Mononuclear cell (primary cell): ENCODE data around the gene JAML. TPM values are rescaled to one million over a fixed set of nuclear protein-coding genes. Genes with fewer than 3 reads are reported as not detected.

Source experiments
- H3K27me3 ChIP-seq: 2 replicates; pipeline ENCODE4 v1.6.0; 2011; ENCODE audit warnings: low read length, control low read depth; ENCODE audit not compliant: insufficient read depth
- H3K4me1 ChIP-seq: 2 replicates; pipeline ENCODE4 v1.5.1; 2011; ENCODE audit warnings: mild to moderate bottlenecking, low read length, control low read depth; ENCODE audit not compliant: insufficient read depth
- H3K4me3 ChIP-seq: 2 replicates; pipeline ENCODE4 v1.5.1; 2011; ENCODE audit warnings: mild to moderate bottlenecking, low read length, moderate library complexity
- H3K9me3 ChIP-seq: 2 replicates; pipeline ENCODE4 v1.5.1; 2011; ENCODE audit warnings: low read depth, mild to moderate bottlenecking, control low read depth, low read length
- total RNA-seq: library from RNA; depleted of rRNA; stranded (reverse); fragments of >200 nt; gene quantifications from one replicate; pipeline ENCODE4 v1.2.3, GENCODE V29; 2012

The JAML gene
- total RNA-seq, 1 donor = 90.4 TPM

DNA sequence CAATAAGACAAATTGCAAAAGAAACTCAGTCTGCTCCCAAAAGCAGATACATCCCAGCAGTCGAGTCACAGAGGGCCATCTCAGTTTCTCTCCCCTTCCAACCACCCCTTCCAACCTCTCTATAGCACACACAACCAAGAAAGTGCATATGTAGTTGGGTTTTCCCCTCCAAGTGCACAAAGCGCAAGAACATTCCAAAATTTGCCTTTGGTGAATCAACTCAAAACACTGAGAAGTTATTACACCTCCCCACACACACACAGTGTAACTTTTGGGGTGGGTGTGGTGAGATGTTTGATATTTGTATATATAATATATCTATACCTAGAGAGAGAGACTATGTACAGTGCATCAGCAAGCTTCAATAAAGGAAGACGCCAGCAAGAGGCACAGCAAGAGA, 62.0 kb downstream of the JAML start:
- H3K4me1 ChIP-seq = no peaks in the 10 kb centered on the region
- no peak overlapping the region for H3K4me3 ChIP-seq
- H3K27me3 ChIP-seq = peaks cover 2% of the 10 kb centered on the region
- H3K9me3 ChIP-seq = no peaks in the 10 kb centered on the region

DNA sequence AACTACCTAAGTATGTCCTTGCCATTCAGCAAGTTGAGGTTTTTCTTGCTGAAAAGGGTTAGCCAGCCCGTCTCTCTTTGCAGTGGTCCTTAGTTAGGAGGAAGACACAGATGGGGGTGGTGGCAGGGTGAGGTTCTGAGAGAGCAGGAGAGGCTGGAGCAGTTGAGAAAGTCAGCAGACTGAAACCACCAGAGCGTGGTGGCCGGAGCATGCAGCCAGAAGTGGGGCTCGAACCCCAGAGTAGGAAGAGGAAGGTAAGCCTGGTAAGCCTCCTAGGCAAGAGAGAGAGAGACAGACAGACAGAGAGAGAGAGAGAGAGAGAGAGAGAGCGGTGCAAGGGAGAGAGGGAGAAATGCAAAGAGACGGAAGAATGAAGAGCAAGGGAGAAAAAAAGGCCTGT, 63.0 kb downstream of the JAML start:
- no peaks in the 10 kb centered on the region for H3K9me3 ChIP-seq
- H3K4me3 ChIP-seq = no peak overlapping the region
- H3K27me3 ChIP-seq = peaks cover 8% of the 10 kb centered on the region
- H3K4me1 ChIP-seq = peaks cover under 1% of the 10 kb centered on the region

DNA sequence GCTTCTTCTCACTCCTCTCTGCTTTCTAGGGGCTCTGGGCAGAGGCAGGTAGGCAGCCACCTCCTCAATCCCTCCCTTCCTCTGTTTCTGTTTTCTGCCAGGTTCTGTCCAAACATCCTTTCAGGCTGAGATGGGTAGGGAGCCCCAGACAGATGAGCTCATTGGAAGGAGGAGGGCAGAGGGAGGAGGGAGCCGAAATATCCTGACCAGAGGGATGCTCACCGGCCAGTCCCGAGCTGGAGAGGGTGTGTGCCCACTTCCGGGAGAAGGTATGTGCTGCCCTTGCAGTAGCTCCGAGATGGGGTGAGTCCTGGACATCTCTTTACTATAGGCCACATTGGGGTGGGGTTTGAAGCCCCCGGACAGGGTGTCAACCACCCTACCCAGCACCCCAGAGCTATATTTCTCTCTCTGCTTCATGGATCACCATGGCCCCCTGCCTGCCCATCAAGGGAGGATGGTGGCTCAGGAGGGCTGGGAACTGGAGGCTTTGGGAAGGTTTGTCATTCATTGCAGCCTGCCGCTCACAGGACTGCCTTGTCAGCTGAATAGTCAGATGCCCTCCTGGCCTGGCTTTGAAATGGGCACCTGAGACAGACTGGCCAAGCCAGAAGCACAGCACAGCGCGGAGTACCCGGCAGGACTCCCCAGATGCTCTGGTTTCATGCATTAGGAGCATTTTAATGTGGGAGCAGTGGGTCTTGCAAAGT, 67.5 kb downstream of the JAML start:
- no peak overlapping the region for H3K4me3 ChIP-seq
- peaks cover 48% of the 10 kb centered on the region for H3K27me3 ChIP-seq
- no peaks in the 10 kb centered on the region for H3K9me3 ChIP-seq
- H3K4me1 ChIP-seq = peaks cover 13% of the 10 kb centered on the region

DNA sequence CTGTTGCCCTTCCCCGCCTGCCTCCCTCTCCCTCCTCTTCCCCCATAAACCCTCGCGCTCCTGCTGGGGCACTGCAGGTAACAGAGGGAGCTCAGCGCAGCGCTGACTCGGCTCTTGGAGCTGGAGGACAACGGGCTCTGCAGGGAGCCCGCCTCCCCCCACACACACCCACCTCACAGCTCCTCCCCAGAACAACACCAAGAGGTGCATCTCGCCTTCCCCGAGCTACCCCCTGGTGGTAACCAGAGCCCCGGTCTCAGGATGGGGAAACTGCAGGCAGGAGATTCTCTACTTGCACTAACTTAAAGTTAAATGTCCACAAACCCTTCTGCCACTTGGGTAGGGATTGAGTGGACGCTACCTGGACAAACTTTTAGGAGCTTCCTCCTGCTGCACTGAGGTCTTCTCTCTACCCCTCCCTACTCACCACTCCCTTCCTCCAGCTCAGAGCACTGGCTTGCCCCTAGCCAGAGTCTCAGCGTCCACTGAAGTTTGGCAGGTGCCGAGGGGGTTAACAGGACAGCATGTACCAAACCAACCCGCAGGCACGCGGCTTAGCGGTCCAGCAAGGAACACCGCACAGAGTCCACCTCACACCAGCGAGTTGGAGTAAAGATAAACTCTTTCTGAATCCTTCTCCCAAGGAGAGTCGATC, 68.2 kb downstream of the JAML start:
- Histone ChIP-seq H3K4me1 (peaks cover 15% of the 10 kb centered on the region), H3K9me3 (no peaks in the 10 kb centered on the region), H3K4me3 (no peak overlapping the region), H3K27me3 (peaks cover 55% of the 10 kb centered on the region)

DNA sequence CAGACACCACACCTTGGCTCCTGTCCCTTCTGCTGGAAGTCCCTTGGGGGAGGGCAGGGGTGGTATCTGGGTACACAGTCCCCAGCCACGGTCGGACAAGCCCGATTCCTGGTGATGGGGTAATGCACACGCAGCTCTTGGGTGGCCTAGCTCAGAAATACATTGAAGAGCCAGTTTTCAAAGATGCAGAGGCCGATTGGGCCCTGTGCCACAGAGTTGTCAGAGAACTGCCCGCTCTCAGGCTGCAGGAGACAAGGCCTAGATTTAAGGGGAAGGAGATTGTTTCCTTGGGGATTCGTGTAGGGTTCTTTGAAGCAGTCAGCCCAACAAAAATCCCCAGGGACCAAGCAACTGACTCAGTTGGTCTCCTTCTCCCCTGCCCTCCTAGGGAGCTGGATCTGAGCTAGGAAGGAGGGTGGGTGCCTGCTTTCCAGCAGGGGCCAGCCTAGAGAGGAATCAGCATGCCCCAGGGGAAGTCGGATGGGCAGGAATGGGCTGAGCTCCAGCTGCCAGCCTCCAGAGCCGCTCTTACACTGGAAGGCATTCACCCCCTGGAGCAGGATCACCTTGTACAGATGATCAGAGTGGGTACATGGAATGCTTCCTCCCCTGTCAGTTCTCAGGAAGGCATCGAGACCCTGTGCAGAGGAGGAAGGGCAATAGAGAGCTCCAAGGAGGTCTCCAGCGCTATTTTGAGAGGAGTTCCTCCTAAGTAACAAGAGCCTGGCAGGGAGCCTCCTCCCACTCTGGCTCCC, 68.9 kb downstream of the JAML start:
- peaks cover 15% of the 10 kb centered on the region for H3K4me1 ChIP-seq
- peaks cover 62% of the 10 kb centered on the region for H3K27me3 ChIP-seq
- H3K4me3 ChIP-seq = no peak overlapping the region
- H3K9me3 ChIP-seq = no peaks in the 10 kb centered on the region

DNA sequence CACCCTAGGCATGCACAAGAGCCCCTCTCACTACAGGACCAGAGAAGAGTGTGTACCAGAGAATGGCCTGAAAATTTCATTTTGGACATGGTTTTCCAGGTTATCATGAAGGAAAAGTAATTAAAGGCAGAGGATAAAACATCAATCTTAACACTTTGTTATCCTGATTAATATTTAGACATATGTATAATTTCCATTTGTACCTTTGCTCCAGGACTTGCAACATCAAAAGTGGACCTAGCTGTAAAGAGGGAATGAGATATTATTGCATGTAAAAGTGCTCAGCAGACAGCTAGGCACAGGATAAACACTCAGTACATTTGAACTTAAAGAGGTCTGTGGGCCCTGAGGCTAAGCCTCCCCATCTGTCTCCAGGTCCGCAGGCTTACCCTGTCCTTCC, 70.2 kb downstream of the JAML start:
- peaks cover 15% of the 10 kb centered on the region for H3K4me1 ChIP-seq
- no peaks in the 10 kb centered on the region for H3K9me3 ChIP-seq
- H3K4me3 ChIP-seq = no peak overlapping the region
- peaks cover 67% of the 10 kb centered on the region for H3K27me3 ChIP-seq

DNA sequence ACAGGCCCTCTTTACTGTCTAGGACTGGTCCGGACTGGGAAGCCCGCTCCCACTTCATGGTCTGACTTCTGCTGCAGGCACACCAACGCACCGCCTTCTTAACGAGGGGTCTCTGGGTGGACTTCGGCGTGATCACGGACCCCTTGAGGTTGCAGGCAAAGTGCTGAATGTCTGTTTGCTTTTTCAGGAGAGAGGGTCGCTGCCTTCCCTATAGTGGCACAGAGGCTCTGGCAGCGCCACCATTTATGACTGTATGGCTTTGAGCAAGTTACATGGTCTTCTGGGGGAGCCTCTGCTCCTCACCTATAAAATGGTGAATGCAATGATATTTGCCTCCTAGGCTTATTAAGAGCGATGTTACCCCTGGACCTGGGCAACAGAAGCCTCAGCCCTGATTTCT, 70.8 kb downstream of the JAML start:
- peaks cover 66% of the 10 kb centered on the region for H3K27me3 ChIP-seq
- H3K4me3 ChIP-seq = no peak overlapping the region

DNA sequence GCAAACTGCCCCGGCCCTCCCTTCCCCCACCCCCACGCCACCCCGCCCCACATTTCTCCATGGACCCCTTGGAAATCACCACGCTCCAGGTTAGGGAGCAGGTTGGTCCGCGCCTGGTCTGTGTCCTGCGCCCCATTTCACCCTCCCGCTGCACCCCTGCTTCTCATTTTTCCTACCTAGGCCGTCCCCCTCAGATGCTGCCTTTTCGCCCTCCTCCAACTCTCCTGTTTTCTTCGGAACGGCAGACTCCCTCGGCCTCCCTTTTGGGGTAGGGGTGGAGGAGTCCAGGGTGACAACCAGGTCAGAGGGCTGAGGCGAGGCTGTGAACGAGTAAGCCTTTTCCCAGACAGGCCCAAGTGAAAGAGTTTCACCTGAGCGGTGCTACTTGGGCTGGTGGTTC, 71.3 kb downstream of the JAML start:
- H3K4me3 ChIP-seq = no peak overlapping the region
- H3K27me3 ChIP-seq = peaks cover 65% of the 10 kb centered on the region
- H3K4me1 ChIP-seq = peaks cover 15% of the 10 kb centered on the region
- no peaks in the 10 kb centered on the region for H3K9me3 ChIP-seq

More for the DNA sequence above, 70.8 kb downstream of the JAML start:
- peaks cover 15% of the 10 kb centered on the region for H3K4me1 ChIP-seq
- no peaks in the 10 kb centered on the region for H3K9me3 ChIP-seq

DNA sequence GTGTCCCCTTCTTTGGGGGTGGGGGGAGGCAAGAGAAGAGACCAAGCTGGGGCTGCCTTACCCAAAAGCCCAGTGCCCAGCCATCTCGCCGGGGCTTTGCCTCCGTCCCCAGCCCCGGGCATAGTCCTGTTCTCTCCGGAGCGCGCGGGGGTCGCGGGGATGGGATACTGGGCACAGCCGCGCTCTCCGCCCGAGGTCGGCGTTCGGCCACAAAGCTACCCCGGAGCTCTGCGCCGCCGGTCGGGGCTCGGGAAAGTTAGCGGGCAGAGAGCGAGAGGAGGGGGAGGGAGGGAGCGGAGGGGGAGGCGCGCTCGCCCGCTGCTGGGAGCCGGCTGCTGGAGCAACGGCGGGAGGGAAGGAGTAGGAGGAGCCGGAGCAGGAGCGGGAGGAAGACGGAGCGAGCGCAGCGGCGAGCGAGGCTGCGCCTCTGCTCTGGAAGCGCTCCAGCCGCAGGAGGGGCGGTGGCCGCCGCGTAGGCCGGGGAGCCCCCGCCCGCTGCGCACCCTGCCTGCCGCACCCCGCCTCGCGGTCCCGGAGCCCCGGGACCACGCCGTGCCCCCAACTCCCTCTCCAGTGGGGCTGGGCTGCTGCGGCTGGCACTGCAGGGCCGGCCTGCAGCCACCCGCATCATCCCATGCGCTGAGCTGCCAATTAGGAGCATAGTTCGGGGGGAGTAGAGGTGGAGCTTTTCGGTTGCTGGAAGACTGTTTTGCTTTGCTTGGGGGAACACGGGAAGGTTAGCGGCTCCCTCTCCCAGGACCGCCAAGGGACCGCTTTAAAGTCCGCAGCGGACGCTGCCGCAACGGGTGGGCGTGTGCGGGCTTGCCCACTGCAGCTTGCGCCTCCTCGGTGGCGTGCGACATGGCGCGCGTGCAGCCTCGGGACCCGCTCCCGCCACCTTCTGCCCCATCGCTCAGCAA, 72.0 kb downstream of the JAML start, which contains the start of gene SCN4B:
Gene SCN4B (minus strand): TSS at position 272 of the 920 bp plus-strand sequence. CDS start 150 bp downstream, at position 122.
- Histone ChIP-seq H3K4me3 (no peak within 1 kb of the TSS), H3K4me1 (peaks cover 15% of the 10 kb centered on the region), H3K9me3 (no peaks in the 10 kb centered on the region), H3K27me3 (peaks cover 65% of the 10 kb centered on the region)

DNA sequence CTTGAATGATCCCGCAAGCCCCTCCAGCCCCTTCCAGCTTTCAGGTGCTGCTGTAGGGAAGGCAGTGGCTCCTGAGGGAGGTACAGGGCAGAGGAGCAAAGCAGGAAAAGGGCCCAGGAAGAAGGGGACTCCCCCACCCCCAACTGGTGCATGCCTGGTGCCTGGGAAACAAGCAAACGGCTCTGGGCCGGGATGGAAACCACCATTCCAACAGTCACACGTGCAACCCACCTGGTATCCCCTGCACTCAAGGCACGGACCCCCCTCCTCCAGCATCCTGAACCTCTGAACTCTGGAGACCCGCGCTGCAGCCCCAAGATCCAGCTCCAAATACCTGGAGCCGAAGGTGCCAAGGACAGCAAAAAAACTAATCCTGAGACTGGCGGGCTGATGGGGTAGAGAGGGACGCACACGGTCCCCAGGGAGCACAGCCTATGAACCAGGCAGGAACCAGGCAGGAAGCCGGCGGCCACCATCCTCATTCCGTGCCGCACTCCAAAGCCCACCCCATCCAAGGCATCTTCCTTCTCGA, 72.7 kb downstream of the JAML start:
- no peaks in the 10 kb centered on the region for H3K9me3 ChIP-seq
- H3K27me3 ChIP-seq = peaks cover 62% of the 10 kb centered on the region
- no peak overlapping the region for H3K4me3 ChIP-seq
- peaks cover 15% of the 10 kb centered on the region for H3K4me1 ChIP-seq

DNA sequence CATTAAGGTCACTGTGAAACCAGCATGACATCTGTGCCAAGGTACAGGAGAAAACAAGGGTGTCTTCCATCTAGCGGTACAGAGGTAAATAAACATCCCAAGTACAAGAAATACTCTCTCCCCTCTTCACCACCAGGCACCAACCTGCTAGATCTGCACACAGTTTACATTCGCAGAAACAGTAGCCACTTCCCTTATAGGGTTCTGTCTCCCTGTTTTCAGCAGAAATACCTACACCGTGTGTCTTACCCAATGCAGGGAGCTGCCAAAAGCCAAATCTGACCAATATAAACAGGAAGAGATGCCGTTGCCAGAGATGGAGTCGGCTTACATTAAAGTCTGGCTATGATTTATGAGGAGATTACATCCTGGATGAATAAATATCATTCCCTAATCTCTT, 73.4 kb downstream of the JAML start:
- no peak overlapping the region for H3K4me3 ChIP-seq
- no peaks in the 10 kb centered on the region for H3K9me3 ChIP-seq
- peaks cover 12% of the 10 kb centered on the region for H3K4me1 ChIP-seq
- H3K27me3 ChIP-seq = peaks cover 60% of the 10 kb centered on the region

DNA sequence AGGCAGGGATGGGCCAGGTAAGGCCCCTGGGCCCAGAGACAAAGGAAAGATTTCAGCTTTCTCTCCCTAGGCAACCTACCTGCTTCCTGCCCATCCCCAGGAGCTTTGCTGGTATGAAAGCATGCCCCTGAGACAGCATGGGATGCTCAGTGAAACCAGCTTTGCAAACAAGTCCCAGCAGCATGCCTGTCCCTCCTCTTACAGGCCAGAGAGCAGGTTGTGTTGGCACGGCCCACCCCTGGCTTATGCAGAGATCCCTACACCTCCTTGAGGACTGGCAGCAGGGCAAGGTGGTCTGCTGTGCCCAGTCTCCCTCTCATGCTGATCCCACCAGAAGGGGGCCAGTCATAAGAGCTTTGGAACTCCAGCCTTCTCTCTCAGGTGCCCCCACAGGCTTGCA, 75.3 kb downstream of the JAML start:
- Histone ChIP-seq H3K27me3 (peaks cover 45% of the 10 kb centered on the region), H3K9me3 (no peaks in the 10 kb centered on the region), H3K4me1 (peaks cover 18% of the 10 kb centered on the region), H3K4me3 (no peak overlapping the region)

DNA sequence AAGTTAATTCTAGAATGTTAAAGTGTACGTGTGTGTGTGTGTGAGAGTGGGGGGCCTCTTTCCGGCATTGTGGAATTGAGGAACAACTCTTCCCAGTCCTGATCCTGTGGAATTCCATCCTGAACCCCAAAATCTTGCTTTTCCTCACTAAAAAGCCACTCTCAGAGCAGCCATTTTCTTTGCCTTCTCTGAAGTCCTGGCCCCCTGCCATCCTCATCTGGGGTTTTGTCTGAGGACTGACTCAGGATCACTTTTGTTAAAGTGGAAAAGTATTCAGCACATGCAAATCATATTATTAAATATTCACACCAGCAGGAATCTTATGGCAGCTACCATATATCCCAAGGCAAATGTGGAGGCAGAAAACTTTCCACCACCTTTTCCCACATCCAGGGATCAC, 76.0 kb downstream of the JAML start:
- H3K27me3 ChIP-seq = peaks cover 39% of the 10 kb centered on the region
- no peak overlapping the region for H3K4me3 ChIP-seq
- H3K4me1 ChIP-seq = peaks cover 19% of the 10 kb centered on the region
- H3K9me3 ChIP-seq = no peaks in the 10 kb centered on the region

DNA sequence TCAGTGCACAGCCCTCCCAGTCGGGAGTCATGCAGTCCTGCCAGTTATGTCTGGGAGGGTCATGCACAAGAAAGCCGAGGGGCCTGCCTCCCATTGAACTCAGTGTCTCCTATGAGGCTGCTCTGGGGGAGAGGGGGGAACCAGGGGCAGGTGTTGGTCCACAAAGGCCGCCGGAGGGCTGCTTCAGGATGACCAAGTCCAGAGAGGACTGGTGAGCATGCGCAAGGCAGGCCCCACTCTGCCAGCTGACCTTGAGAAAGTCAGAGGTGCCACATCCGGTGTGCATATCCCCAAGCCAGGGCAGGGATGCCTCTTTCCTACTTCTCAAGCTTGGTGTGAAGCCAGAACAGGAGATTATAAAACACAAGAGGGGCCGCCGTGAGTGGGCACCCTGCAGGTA, 76.6 kb downstream of the JAML start:
- Histone ChIP-seq H3K27me3 (peaks cover 35% of the 10 kb centered on the region), H3K4me1 (peaks cover 24% of the 10 kb centered on the region), H3K4me3 (no peak overlapping the region), H3K9me3 (no peaks in the 10 kb centered on the region)
